H9 (cell line): ENCODE measurements around the gene DENND6B. TPM values are rescaled to one million over a fixed set of nuclear protein-coding genes. Genes with fewer than 3 reads are reported as not detected.

Experiments
- DNase-seq: peaks from one replicate; pipeline ENCODE4 v3.0.0-alpha.2; 2017
- H2AFZ ChIP-seq: one replicate; pipeline ENCODE4 v1.6.1; 2013; ENCODE audit warnings: mild to moderate bottlenecking, low read length, control low read depth, moderate library complexity
- H2AK5ac ChIP-seq: 2 replicates; pipeline ENCODE4 v1.6.1; 2013; ENCODE audit warnings: low read length, control low read depth, mixed read lengths; ENCODE audit not compliant: insufficient read length
- H2BK120ac ChIP-seq: one replicate; pipeline ENCODE4 v1.6.1; 2013; ENCODE audit warnings: low read depth, mild to moderate bottlenecking, low read length, control low read depth, inconsistent platforms; ENCODE audit not compliant: poor library complexity, severe bottlenecking
- H2BK12ac ChIP-seq: 2 replicates; pipeline ENCODE4 v1.6.1; 2013; ENCODE audit warnings: low read length, control low read depth, mixed read lengths, low read depth; ENCODE audit not compliant: insufficient read length
- H2BK15ac ChIP-seq: 2 replicates; pipeline ENCODE4 v1.6.1; 2013; ENCODE audit warnings: low read depth, low read length, control low read depth
- H2BK20ac ChIP-seq: one replicate; pipeline ENCODE4 v1.6.1; 2013; ENCODE audit warnings: low read depth, mild to moderate bottlenecking, low read length, control low read depth, inconsistent platforms; ENCODE audit not compliant: poor library complexity, severe bottlenecking
- H2BK5ac ChIP-seq: 2 replicates; pipeline ENCODE4 v1.6.1; 2013; ENCODE audit warnings: low read length, control low read depth, mixed read lengths; ENCODE audit not compliant: insufficient read length
- H3K14ac ChIP-seq: 2 replicates; pipeline ENCODE4 v1.6.1; 2013; ENCODE audit warnings: low read length, control low read depth; ENCODE audit not compliant: insufficient read depth
- H3K18ac ChIP-seq: 2 replicates; pipeline ENCODE4 v1.6.1; 2013; ENCODE audit warnings: low read depth, mild to moderate bottlenecking, mixed read lengths, low read length, control low read depth; ENCODE audit not compliant: insufficient read length
- H3K23ac ChIP-seq: 2 replicates; pipeline ENCODE4 v1.6.1; 2013; ENCODE audit warnings: low read length, control low read depth, mixed read lengths, low read depth; ENCODE audit not compliant: insufficient read length
- H3K23me2 ChIP-seq: 2 replicates; pipeline ENCODE4 v1.6.1; 2013; ENCODE audit warnings: low read depth, mild to moderate bottlenecking, mixed read lengths, low read length, control low read depth; ENCODE audit not compliant: insufficient read length, poor library complexity, severe bottlenecking
- H3K27ac ChIP-seq: 2 replicates; pipeline ENCODE4 v1.5.1; 2013; ENCODE audit warnings: low read length, control low read depth, mixed read lengths, low read depth; ENCODE audit not compliant: insufficient read length
- H3K27me3 ChIP-seq: 2 replicates; pipeline ENCODE4 v1.6.1; 2013; ENCODE audit warnings: low read length, control low read depth, inconsistent platforms; ENCODE audit not compliant: insufficient read depth
- H3K4ac ChIP-seq: 2 replicates; pipeline ENCODE4 v1.6.1; 2013; ENCODE audit warnings: low read depth, mild to moderate bottlenecking, control low read depth, inconsistent platforms, low read length, moderate library complexity
- H3K4me1 ChIP-seq: 2 replicates; pipeline ENCODE4 v1.6.1; 2013; ENCODE audit warnings: low read length, control low read depth, inconsistent platforms; ENCODE audit not compliant: insufficient read depth
- H3K4me2 ChIP-seq: 2 replicates; pipeline ENCODE4 v1.6.1; 2013; ENCODE audit warnings: low read length, control low read depth, mixed read lengths; ENCODE audit not compliant: insufficient read length, insufficient read depth
- H3K56ac ChIP-seq: 2 replicates; pipeline ENCODE4 v1.6.1; 2013; ENCODE audit warnings: low read depth, mild to moderate bottlenecking, mixed read lengths, low read length, control low read depth; ENCODE audit not compliant: insufficient read length
- H3K79me1 ChIP-seq: 2 replicates; pipeline ENCODE4 v1.6.1; 2013; ENCODE audit warnings: low read depth, mild to moderate bottlenecking, moderate library complexity, low read length, control low read depth, inconsistent platforms; ENCODE audit not compliant: insufficient read depth, poor library complexity, severe bottlenecking
- H3K79me2 ChIP-seq: 2 replicates; pipeline ENCODE4 v1.6.1; 2013; ENCODE audit warnings: low read length, control low read depth, inconsistent platforms; ENCODE audit not compliant: insufficient read depth
- H3K9ac ChIP-seq: 2 replicates; pipeline ENCODE4 v1.6.1; 2013; ENCODE audit warnings: low read length, control low read depth, mixed read lengths; ENCODE audit not compliant: insufficient read length; ENCODE audit errors: extremely low read depth
- H3K9me3 ChIP-seq: one replicate; pipeline ENCODE4 v1.6.1; 2013; ENCODE audit warnings: low read depth, low read length, inconsistent platforms; ENCODE audit not compliant: control insufficient read depth
- H3T11ph ChIP-seq: one replicate; pipeline ENCODE4 v1.6.1; 2013; ENCODE audit warnings: mild to moderate bottlenecking, low read length, control low read depth, inconsistent platforms
- H4K20me1 ChIP-seq: one replicate; pipeline ENCODE4 v1.6.1; 2013; ENCODE audit not compliant: control insufficient read depth, insufficient read length, insufficient read depth
- H4K5ac ChIP-seq: 2 replicates; pipeline ENCODE4 v1.6.1; 2013; ENCODE audit warnings: low read depth, mild to moderate bottlenecking, mixed read lengths, low read length, control low read depth; ENCODE audit not compliant: insufficient read length
- H4K8ac ChIP-seq: replicated peaks from 2 replicates; pipeline ENCODE4 v1.6.1; 2013; ENCODE audit warnings: low read length, control low read depth, mixed read lengths, low read depth; ENCODE audit not compliant: insufficient read length
- H4K91ac ChIP-seq: 2 replicates; pipeline ENCODE4 v1.6.1; 2013; ENCODE audit warnings: low read depth, mild to moderate bottlenecking, moderate library complexity, mixed read lengths, low read length, control low read depth; ENCODE audit not compliant: insufficient read length
- H3K27ac Mint-ChIP-seq, 3 experiments: 2 replicates in 2 of 3; 3 replicates in 1 of 3; pipeline ENCODE4 v1.8.0; 2020 to 2021; ENCODE audit warnings: mixed read lengths in 3 of 3, mild to moderate bottlenecking in 1 of 3, moderate library complexity in 1 of 3
- H3K27me3 Mint-ChIP-seq: 2 replicates; pipeline ENCODE4 v1.8.0; 2021; ENCODE audit warnings: low read depth, mild to moderate bottlenecking, moderate library complexity, mixed read lengths
- H3K36me3 Mint-ChIP-seq, 3 experiments: 2 replicates in 2 of 3; 3 replicates in 1 of 3; pipeline ENCODE4 v1.8.0; 2020 to 2021; ENCODE audit warnings: low read depth in 3 of 3, mixed read lengths in 3 of 3; ENCODE audit not compliant: insufficient read depth in 1 of 3
- H3K4me1 Mint-ChIP-seq, 2 experiments: 2 replicates each; pipeline ENCODE4 v1.8.0; 2020; ENCODE audit warnings: mixed read lengths in 2 of 2
- H3K4me3 Mint-ChIP-seq, 2 experiments: 2 replicates in 1 of 2; 3 replicates in 1 of 2; pipeline ENCODE4 v1.8.0; 2020 to 2021; ENCODE audit warnings: mild to moderate bottlenecking in 2 of 2, mixed read lengths in 2 of 2, moderate library complexity in 1 of 2
- H3K9me3 Mint-ChIP-seq, 2 experiments: 2 replicates in 1 of 2; 3 replicates in 1 of 2; pipeline ENCODE4 v1.8.0; 2020; ENCODE audit warnings: mild to moderate bottlenecking in 2 of 2, mixed read lengths in 2 of 2, moderate library complexity in 1 of 2
- WGBS: extraction: QIAGEN DNeasy Blood & Tissue Kit; methylation state at CpG from one replicate; pipeline ENCODE4 v1.1.7; 2013; ENCODE audit warnings: missing lambda C conversion rate, low lambda C conversion rate, mixed read lengths; ENCODE audit not compliant: insufficient read length; ENCODE audit errors: extremely low coverage; 5-methylcytosine and 5-hydroxymethylcytosine counted together
- total RNA-seq: library from RNA; stranded (reverse); gene quantifications from 2 replicates; pipeline ENCODE4 v1.2.1, GENCODE V29; 2021
- TF ChIP-seq, protein P1 (sequence below): fragments of 200-600 bp; sonication (generic); conservative IDR thresholded peaks from 3 replicates; pipeline ENCODE4 v1.8.0; 2021; ENCODE audit warnings: antibody characterized with exemption, mild to moderate bottlenecking

DENND6B gene
- total RNA-seq, 1 experiment from 2014 or later, result 1.5 TPM

DNA sequence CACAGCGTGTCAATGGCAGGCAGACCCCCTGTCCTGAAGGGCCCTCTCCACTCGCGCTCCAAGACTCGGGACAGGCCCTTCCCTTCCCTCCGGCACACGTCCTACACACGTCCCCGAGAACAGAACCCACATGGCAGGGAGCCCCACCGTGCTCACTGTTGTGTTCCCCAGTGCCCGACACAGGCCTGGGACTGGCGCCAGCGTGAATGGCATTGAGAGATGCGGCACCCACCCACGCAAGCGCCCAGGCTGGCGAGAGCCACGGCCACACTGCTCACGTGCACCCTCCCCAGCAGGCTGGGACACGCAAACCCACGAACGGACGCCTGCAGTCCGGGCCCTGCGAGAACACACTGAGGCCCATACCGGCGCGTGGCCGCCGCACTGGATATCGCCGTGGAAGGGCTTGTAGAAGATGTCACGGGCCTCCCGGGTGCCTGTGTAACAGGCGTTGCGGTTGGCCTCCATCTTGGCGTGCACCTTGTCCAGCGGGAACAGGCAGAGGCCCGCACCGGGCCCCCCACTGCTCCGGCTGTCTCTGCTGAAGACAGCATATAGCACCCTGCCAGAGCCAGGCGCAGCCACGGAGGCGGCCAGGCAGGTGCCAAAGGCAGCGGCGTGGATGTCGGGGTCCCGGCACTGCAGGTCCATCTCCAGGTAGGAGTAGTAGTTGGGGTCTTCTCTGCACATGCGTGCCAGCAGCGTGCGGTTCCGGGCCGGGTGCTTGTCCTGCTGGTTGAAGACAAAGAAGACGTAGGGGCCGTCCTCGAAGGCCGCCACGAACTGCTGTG, 37.5 kb downstream of the DENND6B start:
- H4K91ac ChIP-seq, result no peak overlapping the region
- H3K4me2 ChIP-seq, result no peak overlapping the region
- no peak overlapping the region for H3T11ph ChIP-seq
- no peak overlapping the region for H3K27ac Mint-ChIP-seq
- H3K23me2 ChIP-seq, result no peaks in the 10 kb centered on the region
- H3K14ac ChIP-seq, result no peak overlapping the region
- H3K9ac ChIP-seq, result no peak overlapping the region
- H3K9me3 ChIP-seq, result no peaks in the 10 kb centered on the region
- H2AK5ac ChIP-seq, result no peak overlapping the region
- TF ChIP-seq, protein P1, sequence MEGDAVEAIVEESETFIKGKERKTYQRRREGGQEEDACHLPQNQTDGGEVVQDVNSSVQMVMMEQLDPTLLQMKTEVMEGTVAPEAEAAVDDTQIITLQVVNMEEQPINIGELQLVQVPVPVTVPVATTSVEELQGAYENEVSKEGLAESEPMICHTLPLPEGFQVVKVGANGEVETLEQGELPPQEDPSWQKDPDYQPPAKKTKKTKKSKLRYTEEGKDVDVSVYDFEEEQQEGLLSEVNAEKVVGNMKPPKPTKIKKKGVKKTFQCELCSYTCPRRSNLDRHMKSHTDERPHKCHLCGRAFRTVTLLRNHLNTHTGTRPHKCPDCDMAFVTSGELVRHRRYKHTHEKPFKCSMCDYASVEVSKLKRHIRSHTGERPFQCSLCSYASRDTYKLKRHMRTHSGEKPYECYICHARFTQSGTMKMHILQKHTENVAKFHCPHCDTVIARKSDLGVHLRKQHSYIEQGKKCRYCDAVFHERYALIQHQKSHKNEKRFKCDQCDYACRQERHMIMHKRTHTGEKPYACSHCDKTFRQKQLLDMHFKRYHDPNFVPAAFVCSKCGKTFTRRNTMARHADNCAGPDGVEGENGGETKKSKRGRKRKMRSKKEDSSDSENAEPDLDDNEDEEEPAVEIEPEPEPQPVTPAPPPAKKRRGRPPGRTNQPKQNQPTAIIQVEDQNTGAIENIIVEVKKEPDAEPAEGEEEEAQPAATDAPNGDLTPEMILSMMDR, result no peak
- no peak overlapping the region for H3K56ac ChIP-seq
- H3K23ac ChIP-seq, result no peak overlapping the region
- peaks cover 3% of the 10 kb centered on the region; the same call in 1 of the 2 replicates for H3K79me2 ChIP-seq
- H4K8ac ChIP-seq, result no peak overlapping the region
- H3K9me3 Mint-ChIP-seq, result no peaks in the 10 kb centered on the region; a peak in 1 of 5 replicates
- no peak overlapping the region for H3K4me3 Mint-ChIP-seq
- H3K18ac ChIP-seq, result no peak overlapping the region
- H2BK15ac ChIP-seq, result no peak overlapping the region
- DNase-seq, result no peak
- H2BK20ac ChIP-seq, result no peak overlapping the region
- no peak overlapping the region for H2BK12ac ChIP-seq
- no peak overlapping the region for H2AFZ ChIP-seq
- no CpG with 5 or more reads among the region's 57 CpGs for WGBS
- peaks cover 8 to 28% (median 26%) of the 10 kb centered on the region in 3 experiments; a peak in 6 of 7 replicates for H3K36me3 Mint-ChIP-seq
- H3K27ac ChIP-seq, result no peak overlapping the region
- no peaks in the 10 kb centered on the region for H3K4me1 ChIP-seq
- H3K4me1 Mint-ChIP-seq, result peaks cover 9 to 10% of the 10 kb centered on the region in 2 experiments
- H3K4ac ChIP-seq, result no peak overlapping the region
- no peak overlapping the region for H2BK5ac ChIP-seq
- H3K27me3 Mint-ChIP-seq, result no peaks in the 10 kb centered on the region
- H3K79me1 ChIP-seq, result peaks cover 2% of the 10 kb centered on the region
- H4K20me1 ChIP-seq, result no peaks in the 10 kb centered on the region
- no peak overlapping the region for H2BK120ac ChIP-seq
- no peaks in the 10 kb centered on the region for H3K27me3 ChIP-seq
- no peak overlapping the region for H4K5ac ChIP-seq
